ENCODE results near the gene SH2B3.

The SH2B3 gene

DNA sequence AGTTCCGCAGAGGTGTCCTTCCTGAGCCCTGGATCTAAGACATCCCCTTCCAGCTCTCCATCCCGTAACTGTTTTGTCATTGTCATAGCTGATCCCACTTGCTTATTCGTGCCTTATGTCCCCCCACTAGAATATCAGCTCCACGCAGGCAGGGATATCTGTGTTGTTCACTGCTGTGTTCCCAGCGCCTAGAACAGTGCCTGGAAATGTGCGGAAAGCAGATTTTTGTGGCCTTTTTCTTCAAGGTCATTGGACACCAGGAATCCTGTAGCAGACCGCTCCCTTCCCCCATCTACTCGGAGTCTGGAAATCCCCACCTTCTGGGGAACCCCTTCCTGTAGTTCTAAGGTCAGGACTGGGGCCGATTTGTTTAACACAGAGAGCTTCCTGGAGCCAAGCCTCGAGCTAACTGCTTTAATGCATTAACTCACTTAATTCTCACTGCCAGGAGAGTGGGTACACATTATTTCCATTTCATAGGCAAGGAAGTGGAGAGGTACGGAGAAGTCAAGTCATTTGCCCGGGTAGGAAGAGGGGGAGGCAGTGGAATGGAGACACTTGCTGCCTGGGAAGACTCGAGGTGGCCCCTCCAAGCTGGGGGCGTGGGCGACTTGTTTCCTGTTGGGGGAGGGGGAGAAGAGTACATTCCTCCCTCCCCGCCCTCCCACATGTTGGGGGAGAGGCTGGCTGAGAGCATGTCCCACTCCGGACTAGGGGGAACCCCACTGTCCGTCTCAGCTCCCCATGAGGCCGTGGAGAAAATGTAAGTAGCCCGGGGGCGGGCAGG, 1.2 kb upstream of the SH2B3 start:
- Histone ChIP-seq H3K27me3 (ENCODE audit: control insufficient read depth, low read length) (no peaks in the 10 kb centered on the region), H3F3A (ENCODE audit: control insufficient read depth, insufficient read depth) (peaks cover 13% of the 10 kb centered on the region; the same call in 1 of the 2 replicates), H4K20me1 (ENCODE audit: control insufficient read depth, insufficient read depth, low read depth, low read length) (peaks cover 23% of the 10 kb centered on the region), H3K9me3 (ENCODE audit: control insufficient read depth, insufficient read depth, low read length) (no peaks in the 10 kb centered on the region), H3K36me3 (ENCODE audit: control insufficient read depth, low read length) (peaks cover 8% of the 10 kb centered on the region; the same call in 1 of the 2 replicates), H3K79me2 (ENCODE audit: control insufficient read depth, low read length) (peaks cover 36% of the 10 kb centered on the region), H3K4me2 (ENCODE audit: low read length) (peak overlapping the region; percentile 99), H3K27ac (ENCODE audit: low read depth, low read length) (peak overlapping the region; percentile 87), H3K4me1 (ENCODE audit: control insufficient read depth, low read length) (peaks cover 63% of the 10 kb centered on the region), H3K4me3 (ENCODE audit: low read length) (peak overlapping the region; percentile 91), H3K9me2 (replicated peaks; ENCODE audit: control insufficient read depth, low read length) (no peaks in the 10 kb centered on the region)
- no peak for TF ChIP-seq EZH2phosphoT487 (IDR thresholded peaks at IDR 0.05; ENCODE audit: borderline replicate concordance, low read length)
- TF ChIP-seq, protein P1, sequence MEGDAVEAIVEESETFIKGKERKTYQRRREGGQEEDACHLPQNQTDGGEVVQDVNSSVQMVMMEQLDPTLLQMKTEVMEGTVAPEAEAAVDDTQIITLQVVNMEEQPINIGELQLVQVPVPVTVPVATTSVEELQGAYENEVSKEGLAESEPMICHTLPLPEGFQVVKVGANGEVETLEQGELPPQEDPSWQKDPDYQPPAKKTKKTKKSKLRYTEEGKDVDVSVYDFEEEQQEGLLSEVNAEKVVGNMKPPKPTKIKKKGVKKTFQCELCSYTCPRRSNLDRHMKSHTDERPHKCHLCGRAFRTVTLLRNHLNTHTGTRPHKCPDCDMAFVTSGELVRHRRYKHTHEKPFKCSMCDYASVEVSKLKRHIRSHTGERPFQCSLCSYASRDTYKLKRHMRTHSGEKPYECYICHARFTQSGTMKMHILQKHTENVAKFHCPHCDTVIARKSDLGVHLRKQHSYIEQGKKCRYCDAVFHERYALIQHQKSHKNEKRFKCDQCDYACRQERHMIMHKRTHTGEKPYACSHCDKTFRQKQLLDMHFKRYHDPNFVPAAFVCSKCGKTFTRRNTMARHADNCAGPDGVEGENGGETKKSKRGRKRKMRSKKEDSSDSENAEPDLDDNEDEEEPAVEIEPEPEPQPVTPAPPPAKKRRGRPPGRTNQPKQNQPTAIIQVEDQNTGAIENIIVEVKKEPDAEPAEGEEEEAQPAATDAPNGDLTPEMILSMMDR (IDR thresholded peaks at IDR 0.05; ENCODE audit: low read depth, low read length, poor library complexity, severe bottlenecking), result no peak

DNA sequence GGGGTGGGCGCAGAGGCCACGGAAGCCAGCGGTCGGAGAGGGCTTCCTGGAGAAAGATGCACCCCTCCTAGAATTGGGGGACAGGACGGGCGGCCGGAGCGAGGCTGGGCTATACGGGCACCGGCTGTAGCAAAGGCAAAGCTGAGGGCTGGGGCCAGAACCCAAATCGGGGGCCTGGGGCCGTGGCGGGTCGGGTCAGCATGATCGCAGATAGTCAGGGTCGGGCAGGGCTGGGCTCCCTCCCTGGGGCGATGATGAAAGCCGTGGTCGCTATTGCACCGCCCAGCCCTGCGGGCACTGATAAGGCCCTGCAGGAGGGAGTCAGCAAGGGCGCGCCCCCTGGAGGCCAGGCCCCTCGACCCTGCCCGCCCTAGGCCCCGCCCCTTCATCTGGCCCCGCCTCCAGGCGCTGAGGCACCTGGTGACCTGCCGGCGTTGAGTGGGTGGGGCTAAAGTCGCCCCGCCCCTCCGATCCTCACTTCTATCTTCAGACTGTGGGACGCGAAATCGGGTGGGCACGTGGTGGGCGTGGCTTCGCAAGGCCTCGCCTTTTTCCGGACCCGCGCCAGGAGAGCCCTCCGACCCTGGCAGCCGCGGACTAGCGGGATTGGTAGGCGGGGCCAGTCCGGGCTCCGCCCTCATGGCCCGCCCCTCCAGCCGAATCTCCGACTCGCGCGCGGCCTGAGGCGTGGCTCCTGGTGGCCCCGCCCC, 419 bp upstream of the SH2B3 start:
- H3F3A ChIP-seq (ENCODE audit: control insufficient read depth, insufficient read depth), result peaks cover 13% of the 10 kb centered on the region; the same call in 1 of the 2 replicates
- peaks cover 43% of the 10 kb centered on the region for H3K79me2 ChIP-seq (ENCODE audit: control insufficient read depth, low read length)
- H3K9me2 ChIP-seq (replicated peaks; ENCODE audit: control insufficient read depth, low read length), result no peaks in the 10 kb centered on the region
- H3K4me1 ChIP-seq (ENCODE audit: control insufficient read depth, low read length), result peaks cover 63% of the 10 kb centered on the region
- peak overlapping the region; percentile 87 for H3K27ac ChIP-seq (ENCODE audit: low read depth, low read length)
- H3K27me3 ChIP-seq (ENCODE audit: control insufficient read depth, low read length), result no peaks in the 10 kb centered on the region
- TF ChIP-seq, protein P1 (IDR thresholded peaks at IDR 0.05; ENCODE audit: low read depth, low read length, poor library complexity, severe bottlenecking), result peak; percentile 66
- TF ChIP-seq EZH2phosphoT487 (IDR thresholded peaks at IDR 0.05; ENCODE audit: borderline replicate concordance, low read length), result no peak
- H3K36me3 ChIP-seq (ENCODE audit: control insufficient read depth, low read length), result peaks cover 8% of the 10 kb centered on the region; the same call in 1 of the 2 replicates
- H3K4me3 ChIP-seq (ENCODE audit: low read length), result peak overlapping the region; percentile 91
- peak overlapping the region; percentile 99 for H3K4me2 ChIP-seq (ENCODE audit: low read length)
- no peaks in the 10 kb centered on the region for H3K9me3 ChIP-seq (ENCODE audit: control insufficient read depth, insufficient read depth, low read length)
- peaks cover 29% of the 10 kb centered on the region for H4K20me1 ChIP-seq (ENCODE audit: control insufficient read depth, insufficient read depth, low read depth, low read length)

GRCh38 chr12:111406474-111407376, 1.0 kb downstream of the SH2B3 start:
- Histone ChIP-seq H3K4me1 (ENCODE audit: control insufficient read depth, low read length) (peaks cover 77% of the 10 kb centered on the region), H3F3A (ENCODE audit: control insufficient read depth, insufficient read depth) (peaks cover 13% of the 10 kb centered on the region; the same call in 1 of the 2 replicates), H3K36me3 (ENCODE audit: control insufficient read depth, low read length) (peaks cover 8% of the 10 kb centered on the region; the same call in 1 of the 2 replicates), H3K27me3 (ENCODE audit: control insufficient read depth, low read length) (no peaks in the 10 kb centered on the region), H3K27ac (ENCODE audit: low read depth, low read length) (peak overlapping the region; percentile 65), H3K9me3 (ENCODE audit: control insufficient read depth, insufficient read depth, low read length) (no peaks in the 10 kb centered on the region), H3K9me2 (replicated peaks; ENCODE audit: control insufficient read depth, low read length) (no peaks in the 10 kb centered on the region), H3K4me2 (ENCODE audit: low read length) (peak overlapping the region; percentile 97), H4K20me1 (ENCODE audit: control insufficient read depth, insufficient read depth, low read depth, low read length) (peaks cover 33% of the 10 kb centered on the region), H3K4me3 (ENCODE audit: low read length) (peak overlapping the region; percentile 97), H3K79me2 (ENCODE audit: control insufficient read depth, low read length) (peaks cover 57% of the 10 kb centered on the region)
- TF ChIP-seq, protein P1 (IDR thresholded peaks at IDR 0.05; ENCODE audit: low read depth, low read length, poor library complexity, severe bottlenecking), result no peak
- no peak for TF ChIP-seq EZH2phosphoT487 (IDR thresholded peaks at IDR 0.05; ENCODE audit: borderline replicate concordance, low read length)

All from DOHH2 (cell line).